Calu3 (cell line): Measurements from ENCODE around the gene ANKRD42. TPM values are rescaled to one million over a fixed set of nuclear protein-coding genes. Genes with fewer than 3 reads are reported as not detected.

Experiments used
- BruUV-seq: library from RNA; stranded (reverse); fragments of 400-500 nt; replicated peaks from 2 replicates; lab custom pipeline; 2021; lab: Mats Ljungman, UMichigan
- CTCF ChIA-PET: fragments of 300-600 bp; sonication (Branson Sonifier 250); formaldehyde crosslinking; loops from one replicate; lab custom pipeline; 2022; ENCODE audit warnings: antibody characterized with exemption; lab: Charles Lee
- DNase-seq: peaks from one replicate; pipeline ENCODE4 v3.0.0; 2022
- H3K27ac Mint-ChIP-seq: one replicate; pipeline ENCODE4 v1.8.0; 2022; ENCODE audit warnings: mixed read lengths; ENCODE audit not compliant: unreplicated experiment
- H3K27me3 Mint-ChIP-seq: one replicate; pipeline ENCODE4 v1.8.0; 2022; ENCODE audit warnings: mixed read lengths; ENCODE audit not compliant: unreplicated experiment
- H3K36me3 Mint-ChIP-seq: one replicate; pipeline ENCODE4 v1.8.0; 2022; ENCODE audit warnings: mild to moderate bottlenecking, moderate library complexity, mixed read lengths; ENCODE audit not compliant: insufficient read depth, unreplicated experiment
- H3K4me1 Mint-ChIP-seq: one replicate; pipeline ENCODE4 v1.8.0; 2022; ENCODE audit warnings: mild to moderate bottlenecking, low read depth, mixed read lengths; ENCODE audit not compliant: unreplicated experiment
- H3K4me3 Mint-ChIP-seq: one replicate; pipeline ENCODE4 v1.8.0; 2022; ENCODE audit warnings: mild to moderate bottlenecking, low read depth, moderate library complexity, mixed read lengths; ENCODE audit not compliant: unreplicated experiment
- H3K9me3 Mint-ChIP-seq: one replicate; pipeline ENCODE4 v1.8.0; 2022; ENCODE audit warnings: low read depth, mixed read lengths; ENCODE audit not compliant: unreplicated experiment
- CTCF ChIP-seq: fragments of 200-600 bp; IDR thresholded peaks from one replicate; pipeline ENCODE4 v1.8.0; 2022; ENCODE audit warnings: antibody characterized with exemption; ENCODE audit not compliant: unreplicated experiment
- intact Hi-C: fragments of 100-400 bp; cut with micrococcal nuclease; formaldehyde crosslinking; loops from one replicate; pipeline ENCODE4 v1.10.0; 2022; ENCODE audit not compliant: unreplicated experiment
- total RNA-seq: library from RNA; stranded (reverse); gene quantifications from 2 replicates; pipeline ENCODE4 v1.2.3, GENCODE V29; 2022

Gene ANKRD42
- total RNA-seq, 1 experiment from 2014 or later: 5.2 TPM

DNA sequence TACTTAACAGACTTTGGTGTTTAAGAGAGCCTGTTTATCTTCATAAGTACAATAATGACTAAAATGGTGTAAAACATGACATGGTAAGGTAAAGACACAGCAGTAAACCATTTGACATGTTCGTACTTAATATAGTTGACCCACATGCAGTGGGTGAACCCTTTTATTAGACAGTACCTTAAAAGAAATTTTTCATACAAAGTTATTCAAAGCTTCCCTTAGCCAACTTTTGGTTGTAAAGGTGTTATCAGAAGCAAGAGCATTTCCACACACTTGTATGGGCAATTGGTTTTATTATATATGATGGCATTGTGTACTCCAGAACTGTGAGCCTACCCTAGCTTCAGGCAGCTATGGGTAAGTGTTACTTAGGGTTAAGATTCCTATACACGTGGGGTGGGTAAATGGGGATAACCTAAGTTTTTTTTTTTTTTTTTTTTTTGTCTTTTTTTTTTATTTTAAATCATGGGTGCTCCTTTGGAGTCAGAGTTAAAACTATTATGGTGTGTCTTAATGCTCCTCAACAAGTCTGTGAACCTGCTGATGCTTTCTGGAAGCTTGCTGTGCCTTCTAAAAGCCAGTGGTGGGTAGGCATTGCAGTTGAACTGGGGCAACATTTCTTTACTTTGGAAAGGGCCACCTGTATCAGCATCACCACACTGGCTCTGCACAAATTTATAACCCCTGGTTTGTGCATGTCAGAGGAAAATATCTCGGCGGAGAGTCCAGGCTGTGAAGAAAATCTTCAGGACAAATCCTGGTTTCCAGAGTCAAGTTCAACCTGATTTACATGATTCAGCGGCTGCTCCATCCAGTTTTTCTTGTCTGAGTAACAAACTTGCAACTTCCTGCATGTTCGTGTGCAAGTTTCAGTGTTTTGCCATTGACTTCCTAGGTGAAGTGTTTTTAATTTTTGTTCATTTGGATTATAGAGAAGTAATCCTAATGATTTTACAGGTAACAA lies 33.3 kb upstream of the ANKRD42 start:
- Mint-ChIP-seq H3K4me1 (no peaks in the 10 kb centered on the region), H3K36me3 (peaks cover 63% of the 10 kb centered on the region), H3K9me3 (no peaks in the 10 kb centered on the region), H3K27ac (peak overlapping the region; percentile 88), H3K27me3 (no peaks in the 10 kb centered on the region), H3K4me3 (peak overlapping the region; percentile 96)
- TF ChIP-seq CTCF: no peak
- peak; percentile 34 for DNase-seq
- no TSS peak for BruUV-seq
- intact Hi-C loops: loop anchor here (5.0 to 10.0 kb wide), 3 partner anchors 68 to 255 kb away; partner anchors contain the start of genes DDIAS, PRCP and RAB30
- CTCF ChIA-PET: interaction anchor here (0.7 kb wide), 1 partner anchor 252 kb away, joined by 7 read pairs; no protein-coding TSS in a partner anchor

- Mint-ChIP-seq H3K4me3 (peak overlapping the region; percentile 7), H3K4me1 (peaks cover 9% of the 10 kb centered on the region), H3K27ac (peak overlapping the region; percentile 88), H3K27me3 (no peaks in the 10 kb centered on the region), H3K9me3 (no peaks in the 10 kb centered on the region), H3K36me3 (peaks cover 63% of the 10 kb centered on the region)
- DNase-seq: no peak
- TF ChIP-seq CTCF: no peak
- no TSS peak for BruUV-seq
- intact Hi-C loops: no loop called here
- CTCF ChIA-PET: interaction anchor here (0.5 to 0.6 kb wide), 2 partner anchors 16 to 176 kb away, joined by 3 to 4 read pairs; no protein-coding TSS in a partner anchor
These were observed 31.8 kb upstream of the ANKRD42 start for GRCh38 chr11:83161610-83162199.

DNA sequence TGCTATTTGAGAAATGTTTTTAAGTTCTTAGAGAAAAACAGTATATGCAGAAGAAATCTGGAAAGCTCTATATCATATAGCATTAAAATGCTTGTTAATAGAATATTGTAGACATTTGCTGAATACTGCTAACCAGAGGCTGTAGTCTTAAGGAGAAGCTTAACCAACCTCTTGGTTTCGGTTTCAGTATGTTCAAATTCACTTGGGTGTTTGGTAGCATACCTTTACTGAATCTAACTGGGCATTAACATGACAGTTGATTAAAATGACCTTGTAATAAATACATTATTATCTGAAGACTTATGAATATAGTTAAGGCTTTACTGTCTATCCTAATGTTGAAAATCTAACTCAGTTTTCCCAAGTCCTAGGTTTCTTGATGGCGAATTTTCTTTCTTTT lies 31.1 kb upstream of the ANKRD42 start:
- no peaks in the 10 kb centered on the region for H3K27me3 Mint-ChIP-seq
- CTCF ChIA-PET: interaction anchor here (0.5 to 0.6 kb wide), 2 partner anchors 177 to 261 kb away, joined by 4 to 7 read pairs; partner anchors contain the start of gene DDIAS
- no TSS peak for BruUV-seq
- H3K27ac Mint-ChIP-seq: peak overlapping the region; percentile 88
- intact Hi-C loops: no loop called here
- H3K4me3 Mint-ChIP-seq: no peak overlapping the region
- peaks cover 58% of the 10 kb centered on the region for H3K36me3 Mint-ChIP-seq
- H3K9me3 Mint-ChIP-seq: no peaks in the 10 kb centered on the region
- no peak for TF ChIP-seq CTCF
- peaks cover 9% of the 10 kb centered on the region for H3K4me1 Mint-ChIP-seq
- no peak for DNase-seq

GRCh38 chr11:83166193-83166866 lies 27.2 kb upstream of the ANKRD42 start:
- no TSS peak for BruUV-seq

More at GRCh38 chr11:83166193-83166866, 27.2 kb upstream of the ANKRD42 start:
- DNase-seq: no peak
- intact Hi-C loops: no loop called here
- H3K27ac Mint-ChIP-seq: no peak overlapping the region
- TF ChIP-seq CTCF: no peak
- CTCF ChIA-PET: no interaction called here
- H3K9me3 Mint-ChIP-seq: peaks cover 3% of the 10 kb centered on the region
- peaks cover 49% of the 10 kb centered on the region for H3K36me3 Mint-ChIP-seq
- H3K4me1 Mint-ChIP-seq: peaks cover 20% of the 10 kb centered on the region
- no peaks in the 10 kb centered on the region for H3K27me3 Mint-ChIP-seq
- H3K4me3 Mint-ChIP-seq: no peak overlapping the region
